HepG2 (cell line): ENCODE results near the gene NARF. TPM values are rescaled to one million over a fixed set of nuclear protein-coding genes. Genes with fewer than 3 reads are reported as not detected.
A peak's percentile ranks its signal among the peaks of the same experiment; 100 is the strongest.

Experiments used
- FOXP1 ChIP-seq, 2 experiments: fragments of 450-650 bp in 1 of 2; IDR thresholded peaks; 2 replicates each; pipeline ENCODE4 v1.6.1; 2017 to 2018; ENCODE audit warnings: antibody characterized with exemption in 1 of 2
- GTF3A ChIP-seq: sonication (generic); formaldehyde crosslinking; conservative IDR thresholded peaks from 2 replicates; pipeline ENCODE4 v1.4.0; 2020; ENCODE audit warnings: mild to moderate bottlenecking, missing genetic modification reagents
- REPIN1 ChIP-seq: sonication (generic); formaldehyde crosslinking; IDR thresholded peaks from 2 replicates; pipeline ENCODE4 v1.8.0; 2022; ENCODE audit warnings: missing genetic modification reagents, low read depth, mild to moderate bottlenecking, borderline replicate concordance
- SNAPC4 ChIP-seq: sonication (generic); formaldehyde crosslinking; IDR thresholded peaks from 2 replicates; pipeline ENCODE4 v1.4.0; 2020; ENCODE audit warnings: mild to moderate bottlenecking, missing genetic modification reagents
- TFE3 ChIP-seq: IDR thresholded peaks from 2 replicates; pipeline ENCODE4 v1.6.1; 2016
- ZBTB10 ChIP-seq: sonication (generic); formaldehyde crosslinking; IDR thresholded peaks from 2 replicates; pipeline ENCODE4 v1.4.0; 2020; ENCODE audit warnings: missing genetic modification reagents, borderline replicate concordance
- ZNF280B ChIP-seq: sonication (generic); formaldehyde crosslinking; IDR thresholded peaks from 2 replicates; pipeline ENCODE4 v1.5.0; 2020; ENCODE audit warnings: missing genetic modification reagents, mild to moderate bottlenecking, borderline replicate concordance
- ZNF362 ChIP-seq: sonication (generic); formaldehyde crosslinking; IDR thresholded peaks from 2 replicates; pipeline ENCODE4 v1.4.0; 2020; ENCODE audit warnings: missing genetic modification reagents, mild to moderate bottlenecking, borderline replicate concordance
- ZNF430 ChIP-seq: sonication (generic); formaldehyde crosslinking; IDR thresholded peaks from 2 replicates; pipeline ENCODE4 v1.9.0; 2021; ENCODE audit warnings: mild to moderate bottlenecking, missing genetic modification reagents
- ZNF570 ChIP-seq: sonication (generic); formaldehyde crosslinking; IDR thresholded peaks from 2 replicates; pipeline ENCODE4 v1.4.0; 2020; ENCODE audit warnings: mild to moderate bottlenecking, missing genetic modification reagents, borderline replicate concordance
- ZNF672 ChIP-seq: sonication (generic); formaldehyde crosslinking; IDR thresholded peaks from 2 replicates; pipeline ENCODE4 v1.8.1; 2022; ENCODE audit warnings: missing genetic modification reagents
- polyA plus RNA-seq, 8 experiments: library from polyadenylated mRNA; depleted of rRNA in 3 of 8; stranded (reverse) in 7 of 8; unstranded in 1 of 8; fragments of >200 nt; fragmentation: Illumina TruSeq in 4 of 8; extraction: Trizol in 4 of 8; gene quantifications; 2 replicates each; pipeline versions ENCODE4 v1.2.1 to v1.2.3, GENCODE V29; 2011 to 2016; ENCODE audit warnings: low read depth in 4 of 8, missing spikeins in 1 of 8, mixed read lengths in 1 of 8; ENCODE audit not compliant: insufficient read depth in 1 of 8
- total RNA-seq, 5 experiments: library from RNA; depleted of rRNA; stranded (reverse); fragments of >200 nt; fragmentation: Illumina TruSeq; extraction: Trizol; gene quantifications; 2 replicates each; pipeline ENCODE4 v1.2.3, GENCODE V29; 2016; ENCODE audit warnings: low read depth in 1 of 5

NARF gene
- total and polyA plus RNA-seq, 2 of the 13 experiments (the other 11 are each of a cell fraction or from before 2014, with no cell fraction given), result 61.1 to 144 TPM

GRCh38 chr17:82503728-82504308 lies 45.3 kb downstream of the NARF start (continued):
- TF ChIP-seq GTF3A (CRISPR knock-in tag), result no peak
- no peak for TF ChIP-seq ZNF672 (CRISPR knock-in tag)
- TF ChIP-seq ZNF362 (CRISPR knock-in tag), result no peak
- TF ChIP-seq ZNF430 (CRISPR knock-in tag), result peak; percentile 70; the same call in 1 of the 2 replicates
- TF ChIP-seq ZBTB10 (CRISPR knock-in tag), result 0 out of 2 replicates have a peak, but pooled peaks have one; percentile 46
- TF ChIP-seq ZNF280B, result peak; percentile 95
- TF ChIP-seq TFE3 (CRISPR knock-in tag), result peak; percentile 86
- TF ChIP-seq FOXP1 (IDR thresholded peaks at IDR 0.05), result no peak
- no peak for TF ChIP-seq FOXP1 (CRISPR knock-in tag; IDR thresholded peaks at IDR 0.05)
- peak; percentile 82; the same call in 1 of the 2 replicates for TF ChIP-seq REPIN1 (CRISPR knock-in tag)
- peak; percentile 74; the same call in 1 of the 2 replicates for TF ChIP-seq SNAPC4
- TF ChIP-seq ZNF570 (CRISPR knock-in tag), result no peak
